ENCODE measurements around the gene KCNIP1.

DNA sequence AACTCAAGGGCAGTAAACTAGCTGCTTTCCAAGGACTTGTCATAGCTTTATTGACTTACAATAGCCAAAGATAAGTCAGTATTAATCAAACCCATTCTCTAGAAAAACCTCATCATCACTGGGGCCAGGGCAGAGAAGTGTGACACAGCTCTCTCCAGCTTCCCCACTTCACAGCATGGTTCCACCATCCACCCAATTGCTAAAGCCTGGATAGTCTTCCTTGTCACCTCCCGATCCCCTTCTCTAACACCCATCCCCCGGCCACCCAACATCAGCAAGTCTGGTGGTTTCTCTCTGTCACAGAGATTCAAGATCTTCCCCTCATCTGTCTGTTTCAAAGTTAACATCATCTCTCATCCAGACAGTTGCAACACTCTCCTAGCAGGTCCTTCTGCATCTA, 191.1 kb downstream of the KCNIP1 start:
- TF ChIP-seq, protein P1, sequence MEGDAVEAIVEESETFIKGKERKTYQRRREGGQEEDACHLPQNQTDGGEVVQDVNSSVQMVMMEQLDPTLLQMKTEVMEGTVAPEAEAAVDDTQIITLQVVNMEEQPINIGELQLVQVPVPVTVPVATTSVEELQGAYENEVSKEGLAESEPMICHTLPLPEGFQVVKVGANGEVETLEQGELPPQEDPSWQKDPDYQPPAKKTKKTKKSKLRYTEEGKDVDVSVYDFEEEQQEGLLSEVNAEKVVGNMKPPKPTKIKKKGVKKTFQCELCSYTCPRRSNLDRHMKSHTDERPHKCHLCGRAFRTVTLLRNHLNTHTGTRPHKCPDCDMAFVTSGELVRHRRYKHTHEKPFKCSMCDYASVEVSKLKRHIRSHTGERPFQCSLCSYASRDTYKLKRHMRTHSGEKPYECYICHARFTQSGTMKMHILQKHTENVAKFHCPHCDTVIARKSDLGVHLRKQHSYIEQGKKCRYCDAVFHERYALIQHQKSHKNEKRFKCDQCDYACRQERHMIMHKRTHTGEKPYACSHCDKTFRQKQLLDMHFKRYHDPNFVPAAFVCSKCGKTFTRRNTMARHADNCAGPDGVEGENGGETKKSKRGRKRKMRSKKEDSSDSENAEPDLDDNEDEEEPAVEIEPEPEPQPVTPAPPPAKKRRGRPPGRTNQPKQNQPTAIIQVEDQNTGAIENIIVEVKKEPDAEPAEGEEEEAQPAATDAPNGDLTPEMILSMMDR (IDR thresholded peaks at IDR 0.05; ENCODE audit: poor library complexity) = no peak
- no peak for TF ChIP-seq EZH2 (IDR thresholded peaks at IDR 0.05; ENCODE audit: borderline replicate concordance)
- TF ChIP-seq EZH2phosphoT487 (IDR thresholded peaks at IDR 0.05; ENCODE audit: low read depth, severe bottlenecking, unreplicated experiment) = no peak

Data from hepatocyte (in vitro differentiated cells).